ENCODE measurements around the gene SLC41A3. TPM values are rescaled to one million over a fixed set of nuclear protein-coding genes. Genes with fewer than 3 reads are reported as not detected.

The SLC41A3 gene
- total and polyA plus RNA-seq, 2 of the 8 experiments (the other 6 are each of a cell fraction or from before 2014, with no cell fraction given), result 30.2 to 56.4 TPM

DNA sequence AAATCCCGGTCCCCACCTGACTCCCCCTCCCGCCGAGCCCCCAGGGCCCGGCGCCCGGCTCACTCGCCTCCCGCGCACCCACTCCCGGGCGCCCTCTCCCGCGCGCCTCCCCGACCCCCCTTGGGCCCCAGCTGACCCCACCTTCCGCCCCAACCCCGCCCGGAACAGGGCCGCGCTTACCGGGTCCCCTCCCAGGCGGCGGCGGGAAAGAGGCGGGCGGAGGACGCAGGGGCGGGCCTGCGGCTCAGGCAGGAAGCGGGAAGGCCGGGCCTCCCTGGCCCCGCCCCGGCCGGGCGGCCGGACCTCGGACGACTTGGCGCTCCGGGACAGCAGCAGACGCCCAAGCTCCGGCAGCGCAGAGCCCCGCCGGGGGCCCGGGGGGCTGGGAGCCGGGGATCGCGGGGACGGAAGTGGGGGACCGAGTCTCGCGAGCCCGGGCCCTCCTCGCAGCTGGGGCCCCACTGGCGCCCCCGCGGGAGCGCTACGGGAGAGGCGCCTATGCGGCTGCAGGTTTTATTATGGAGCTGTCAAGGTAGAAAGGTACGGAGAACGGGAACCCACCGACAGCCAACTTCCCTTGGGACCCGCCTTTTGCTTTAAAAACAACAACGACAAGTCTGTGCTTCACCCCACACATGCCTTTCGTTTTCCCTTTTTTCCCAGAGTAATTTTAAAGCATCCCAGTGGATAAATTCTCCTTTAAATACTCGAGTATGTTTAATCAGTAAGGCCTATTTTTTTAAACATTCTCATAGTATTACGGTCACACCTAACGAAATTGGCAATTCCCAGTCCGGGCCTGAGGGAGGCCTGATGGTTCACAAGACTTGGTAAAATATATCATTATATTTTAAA, at the start of gene SLC41A3 (continued):
- TF ChIP-seq BCL11A (IDR thresholded peaks at IDR 0.05; ENCODE audit: low read depth in 2 of 2, low read length in 2 of 2) (no peak), HDAC2 (IDR thresholded peaks at IDR 0.05; ENCODE audit: borderline replicate concordance in 1 of 2, low read depth in 2 of 2, low read length in 2 of 2) (peak in 1 of 2 experiments; percentile 41; a peak in 1 of 4 replicates), BRCA1 (IDR thresholded peaks at IDR 0.05; ENCODE audit: low read depth, low read length) (peak; percentile 37; the same call in 1 of the 2 replicates), RAD21 (IDR thresholded peaks at IDR 0.05 in 1 of 2, conservative IDR thresholded peaks at IDR 0.05 in 1 of 2; ENCODE audit: low read depth in 2 of 2, low read length in 2 of 2) (peak in 1 of 2 experiments; percentile 16; a peak in 1 of 4 replicates), ASH2L (IDR thresholded peaks at IDR 0.05; ENCODE audit: low read length) (peak; percentile 14), ATF2 (IDR thresholded peaks at IDR 0.05; ENCODE audit: low read length) (no peak), POLR2A (IDR thresholded peaks at IDR 0.05; ENCODE audit: control extremely low read depth in 1 of 2, low read depth in 2 of 2, low read length in 2 of 2) (peak in 1 of 2 experiments; percentile 33; a peak in 1 of 3 replicates), TAF7 (optimal IDR thresholded peaks at IDR 0.05; ENCODE audit: borderline replicate concordance, low read depth, low read length) (peak; percentile 41), SP1 (IDR thresholded peaks at IDR 0.05; ENCODE audit: low read depth, low read length) (0 out of 2 replicates have a peak, but pooled peaks have one; percentile 2), HDAC6 (IDR thresholded peaks at IDR 0.05; ENCODE audit: low read depth, low read length) (no peak), SIN3A (conservative IDR thresholded peaks at IDR 0.05 in 1 of 2, IDR thresholded peaks at IDR 0.05 in 1 of 2; ENCODE audit: low read depth in 1 of 2, low read length in 2 of 2) (0 out of 4 replicates have a peak, but pooled peaks have one; percentile 51 to 53), CHD2 (IDR thresholded peaks at IDR 0.05; ENCODE audit: low read length) (peak; percentile 72)
- TF ChIP-seq, protein P1, sequence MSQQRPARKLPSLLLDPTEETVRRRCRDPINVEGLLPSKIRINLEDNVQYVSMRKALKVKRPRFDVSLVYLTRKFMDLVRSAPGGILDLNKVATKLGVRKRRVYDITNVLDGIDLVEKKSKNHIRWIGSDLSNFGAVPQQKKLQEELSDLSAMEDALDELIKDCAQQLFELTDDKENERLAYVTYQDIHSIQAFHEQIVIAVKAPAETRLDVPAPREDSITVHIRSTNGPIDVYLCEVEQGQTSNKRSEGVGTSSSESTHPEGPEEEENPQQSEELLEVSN (IDR thresholded peaks at IDR 0.05), result no peak
- TF ChIP-seq, protein P2, sequence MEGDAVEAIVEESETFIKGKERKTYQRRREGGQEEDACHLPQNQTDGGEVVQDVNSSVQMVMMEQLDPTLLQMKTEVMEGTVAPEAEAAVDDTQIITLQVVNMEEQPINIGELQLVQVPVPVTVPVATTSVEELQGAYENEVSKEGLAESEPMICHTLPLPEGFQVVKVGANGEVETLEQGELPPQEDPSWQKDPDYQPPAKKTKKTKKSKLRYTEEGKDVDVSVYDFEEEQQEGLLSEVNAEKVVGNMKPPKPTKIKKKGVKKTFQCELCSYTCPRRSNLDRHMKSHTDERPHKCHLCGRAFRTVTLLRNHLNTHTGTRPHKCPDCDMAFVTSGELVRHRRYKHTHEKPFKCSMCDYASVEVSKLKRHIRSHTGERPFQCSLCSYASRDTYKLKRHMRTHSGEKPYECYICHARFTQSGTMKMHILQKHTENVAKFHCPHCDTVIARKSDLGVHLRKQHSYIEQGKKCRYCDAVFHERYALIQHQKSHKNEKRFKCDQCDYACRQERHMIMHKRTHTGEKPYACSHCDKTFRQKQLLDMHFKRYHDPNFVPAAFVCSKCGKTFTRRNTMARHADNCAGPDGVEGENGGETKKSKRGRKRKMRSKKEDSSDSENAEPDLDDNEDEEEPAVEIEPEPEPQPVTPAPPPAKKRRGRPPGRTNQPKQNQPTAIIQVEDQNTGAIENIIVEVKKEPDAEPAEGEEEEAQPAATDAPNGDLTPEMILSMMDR (IDR thresholded peaks at IDR 0.05; ENCODE audit: control extremely low read depth in 1 of 3, insufficient read depth in 1 of 3, low read depth in 1 of 3, low read length in 3 of 3), result peak in 1 of 3 experiments; percentile 21; a peak in 1 of 4 replicates
